OCI-LY3 (cell line): ENCODE results near the gene DIP2C.
A peak's percentile ranks its signal among the peaks of the same experiment; 100 is the strongest.

Experiments
- H2AFZ ChIP-seq: fragments of 200-600, 300-600 bp; shearing (Covaris generic); 2 replicates; pipeline ENCODE4 v1.6.0; 2014; ENCODE audit warnings: antibody characterized with exemption, low read depth, low read length
- H3K27ac ChIP-seq: fragments of 200-600, 300-600 bp; sonication (generic); 2 replicates; pipeline ENCODE4 v1.5.1; 2014; ENCODE audit warnings: mild to moderate bottlenecking, low read length, moderate library complexity, mixed read lengths
- H3K27me3 ChIP-seq: fragments of 200-600, 300-600 bp; sonication (generic); 2 replicates; pipeline ENCODE4 v1.6.1; 2014; ENCODE audit warnings: low read depth, low read length, mixed read lengths
- H3K36me3 ChIP-seq: fragments of 200-600, 300-600 bp; sonication (generic); replicated peaks from 2 replicates; pipeline ENCODE3; 2014; ENCODE audit warnings: low read depth, low read length, mixed read lengths
- H3K4me1 ChIP-seq: fragments of 300-600, 200-600 bp; sonication (generic); 2 replicates; pipeline ENCODE4 v1.6.1; 2014; ENCODE audit warnings: low read length, mixed read lengths
- H3K4me2 ChIP-seq: fragments of 200-600, 300-600 bp; sonication (generic); 2 replicates; pipeline ENCODE4 v1.6.1; 2014; ENCODE audit warnings: low read length, mixed read lengths
- H3K4me3 ChIP-seq: fragments of 300-600, 200-600 bp; sonication (generic); 2 replicates; pipeline ENCODE4 v1.5.1; 2014; ENCODE audit warnings: antibody characterized with exemption, mild to moderate bottlenecking, low read length, moderate library complexity
- H3K79me2 ChIP-seq: fragments of 300-600, 200-600 bp; shearing (Covaris generic); 2 replicates; pipeline ENCODE4 v1.6.1; 2014; ENCODE audit warnings: mild to moderate bottlenecking, low read length, mixed read lengths
- H3K9ac ChIP-seq: fragments of 300-600, 200-600 bp; shearing (Covaris generic); 2 replicates; pipeline ENCODE4 v1.6.0; 2014; ENCODE audit warnings: mild to moderate bottlenecking, low read length, moderate library complexity
- H3K9me3 ChIP-seq: fragments of 200-600, 300-600 bp; shearing (Covaris generic); 2 replicates; pipeline ENCODE4 v1.6.1; 2014; ENCODE audit warnings: low read length, mixed read lengths; ENCODE audit not compliant: insufficient read depth
- H4K20me1 ChIP-seq: fragments of 200-600, 300-600 bp; sonication (generic); 2 replicates; pipeline ENCODE4 v1.6.1; 2016; ENCODE audit warnings: low read length, mixed read lengths; ENCODE audit not compliant: insufficient read depth
- EZH2phosphoT487 ChIP-seq: fragments of 200-600 bp; shearing (Covaris generic); IDR thresholded peaks from 2 replicates; pipeline ENCODE4 v1.6.1; 2018; ENCODE audit warnings: antibody characterized with exemption, mixed run types, low read depth
- TF ChIP-seq, protein P1 (sequence below): fragments of 200-600, 300-600 bp; sonication (generic); IDR thresholded peaks from 2 replicates; pipeline ENCODE4 v1.5.1; 2014; ENCODE audit warnings: antibody characterized with exemption, low read length, low read depth

Gene DIP2C

DNA sequence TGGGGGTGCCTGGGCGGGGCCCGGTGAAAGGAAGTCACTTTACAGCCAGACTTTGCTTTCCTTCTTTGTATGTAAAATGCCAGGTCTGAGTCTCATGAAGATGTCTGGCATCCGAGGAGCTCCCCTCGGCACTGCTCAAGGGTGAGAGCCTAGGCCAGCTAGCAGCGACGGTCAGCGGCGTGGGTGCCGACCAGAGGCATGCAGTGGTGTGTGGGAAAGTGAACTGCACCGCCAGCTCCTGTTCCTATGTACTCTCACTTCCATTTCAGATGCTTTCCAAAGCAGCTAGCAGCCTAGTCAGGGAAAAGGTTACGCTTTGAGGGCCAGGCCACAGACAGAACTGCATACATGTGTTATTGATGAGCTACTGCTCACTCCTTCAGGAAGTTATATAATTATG is 381.4 kb downstream of the DIP2C start:
- peaks cover 22% of the 10 kb centered on the region for H3K4me1 ChIP-seq
- H3K79me2 ChIP-seq = no peaks in the 10 kb centered on the region
- H4K20me1 ChIP-seq = no peaks in the 10 kb centered on the region
- H3K27me3 ChIP-seq = no peaks in the 10 kb centered on the region
- H3K27ac ChIP-seq = no peak overlapping the region
- no peak overlapping the region for H2AFZ ChIP-seq
- no peak overlapping the region for H3K4me2 ChIP-seq
- H3K4me3 ChIP-seq = no peak overlapping the region
- H3K36me3 ChIP-seq = no peaks in the 10 kb centered on the region
- H3K9me3 ChIP-seq = peaks cover 3% of the 10 kb centered on the region; the same call in 1 of the 2 replicates
- H3K9ac ChIP-seq = no peak overlapping the region
- no peak for TF ChIP-seq EZH2phosphoT487
- TF ChIP-seq, protein P1, sequence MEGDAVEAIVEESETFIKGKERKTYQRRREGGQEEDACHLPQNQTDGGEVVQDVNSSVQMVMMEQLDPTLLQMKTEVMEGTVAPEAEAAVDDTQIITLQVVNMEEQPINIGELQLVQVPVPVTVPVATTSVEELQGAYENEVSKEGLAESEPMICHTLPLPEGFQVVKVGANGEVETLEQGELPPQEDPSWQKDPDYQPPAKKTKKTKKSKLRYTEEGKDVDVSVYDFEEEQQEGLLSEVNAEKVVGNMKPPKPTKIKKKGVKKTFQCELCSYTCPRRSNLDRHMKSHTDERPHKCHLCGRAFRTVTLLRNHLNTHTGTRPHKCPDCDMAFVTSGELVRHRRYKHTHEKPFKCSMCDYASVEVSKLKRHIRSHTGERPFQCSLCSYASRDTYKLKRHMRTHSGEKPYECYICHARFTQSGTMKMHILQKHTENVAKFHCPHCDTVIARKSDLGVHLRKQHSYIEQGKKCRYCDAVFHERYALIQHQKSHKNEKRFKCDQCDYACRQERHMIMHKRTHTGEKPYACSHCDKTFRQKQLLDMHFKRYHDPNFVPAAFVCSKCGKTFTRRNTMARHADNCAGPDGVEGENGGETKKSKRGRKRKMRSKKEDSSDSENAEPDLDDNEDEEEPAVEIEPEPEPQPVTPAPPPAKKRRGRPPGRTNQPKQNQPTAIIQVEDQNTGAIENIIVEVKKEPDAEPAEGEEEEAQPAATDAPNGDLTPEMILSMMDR = no peak

DNA sequence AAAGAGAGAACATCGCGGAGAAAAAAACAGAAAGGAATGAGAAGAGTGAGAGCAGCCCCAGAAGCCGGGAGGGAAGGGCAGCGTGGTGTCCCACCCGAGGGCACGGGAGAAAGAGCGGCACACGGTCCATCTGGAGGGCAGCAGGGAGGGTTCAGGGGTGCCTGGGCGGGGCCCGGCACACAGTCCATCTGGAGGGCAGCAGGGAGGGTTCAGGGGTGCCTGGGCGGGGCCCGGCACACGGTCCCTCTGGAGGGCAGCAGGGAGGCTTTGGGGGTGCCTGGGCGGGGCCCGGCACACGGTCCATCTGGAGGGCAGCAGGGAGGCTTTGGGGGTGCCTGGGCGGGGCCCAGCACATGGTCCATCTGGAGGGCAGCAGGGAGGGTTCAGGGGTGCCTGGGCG is 381.8 kb downstream of the DIP2C start:
- Histone ChIP-seq H2AFZ (no peak overlapping the region), H3K9me3 (peaks cover 2% of the 10 kb centered on the region; the same call in 1 of the 2 replicates), H3K27me3 (no peaks in the 10 kb centered on the region), H3K4me2 (no peak overlapping the region), H3K36me3 (no peaks in the 10 kb centered on the region), H3K27ac (no peak overlapping the region), H3K4me3 (no peak overlapping the region), H4K20me1 (no peaks in the 10 kb centered on the region), H3K79me2 (no peaks in the 10 kb centered on the region), H3K4me1 (peaks cover 22% of the 10 kb centered on the region), H3K9ac (no peak overlapping the region)
- no peak for TF ChIP-seq EZH2phosphoT487
- TF ChIP-seq, protein P1 = no peak

DNA sequence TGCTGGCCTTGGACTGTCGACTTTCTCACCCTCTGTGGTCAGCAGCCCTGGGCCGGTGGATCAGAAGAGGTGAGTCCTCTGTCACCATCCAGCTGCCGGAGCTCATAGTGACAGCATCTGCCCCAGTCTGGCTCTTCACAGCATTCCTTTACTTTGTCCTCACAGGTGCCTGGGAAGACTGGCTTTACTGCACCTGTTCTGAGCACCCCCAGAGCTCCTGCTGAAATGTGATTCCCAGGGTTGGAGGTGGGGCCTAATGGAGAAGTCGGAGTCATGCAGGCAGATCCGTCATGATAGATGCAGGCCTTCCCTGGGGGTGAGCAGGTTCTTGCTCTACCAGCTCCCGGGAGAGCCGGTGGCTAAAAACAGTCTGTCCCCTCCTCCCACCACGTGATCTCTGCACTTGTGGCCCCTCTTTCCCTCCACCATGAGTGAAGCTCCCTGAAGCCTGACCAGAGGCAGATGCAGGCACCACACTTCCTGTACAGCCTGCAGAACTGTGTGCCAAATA is 382.7 kb downstream of the DIP2C start:
- Histone ChIP-seq H3K27ac (no peak overlapping the region), H4K20me1 (no peaks in the 10 kb centered on the region), H3K9me3 (no peaks in the 10 kb centered on the region; the same call in 1 of the 2 replicates), H3K36me3 (no peaks in the 10 kb centered on the region), H3K79me2 (no peaks in the 10 kb centered on the region), H3K9ac (no peak overlapping the region), H3K4me3 (no peak overlapping the region), H3K4me1 (peaks cover 15% of the 10 kb centered on the region), H3K27me3 (no peaks in the 10 kb centered on the region), H2AFZ (no peak overlapping the region), H3K4me2 (peak overlapping the region; percentile 24; the same call in 1 of the 2 replicates)
- TF ChIP-seq, protein P1 = no peak
- TF ChIP-seq EZH2phosphoT487 = no peak

DNA sequence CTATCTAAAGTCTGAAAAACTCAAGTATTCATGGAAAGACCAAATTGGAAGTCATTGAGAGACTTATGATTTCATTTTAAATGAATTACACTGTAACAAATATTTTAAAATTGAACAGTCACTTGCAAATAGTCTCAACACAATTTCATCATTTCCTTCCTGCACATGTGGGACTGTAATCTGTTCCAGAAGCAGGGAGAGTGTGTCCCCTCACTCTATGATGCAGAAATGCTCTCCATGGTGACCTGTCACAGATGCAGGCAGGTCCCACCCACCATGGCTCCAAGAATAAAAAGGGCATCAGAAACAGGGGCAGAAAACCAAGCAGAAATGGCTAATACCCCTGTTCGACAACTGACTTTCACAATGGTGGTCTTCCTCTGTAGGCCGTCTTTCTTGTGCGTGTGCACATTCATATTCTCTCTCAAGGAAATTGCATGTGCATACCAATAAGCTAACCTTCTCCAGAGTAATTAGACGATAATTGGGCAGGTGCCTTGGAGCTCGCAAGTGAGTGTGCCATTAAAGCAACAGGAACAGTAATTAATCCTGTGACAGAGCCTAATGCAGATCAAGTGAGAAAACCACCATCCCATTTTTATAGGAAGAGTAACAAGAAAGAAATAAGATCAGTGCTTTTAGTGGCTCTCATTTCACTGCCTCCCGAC is 383.3 kb downstream of the DIP2C start:
- no peak overlapping the region for H3K27ac ChIP-seq
- no peak overlapping the region for H3K4me2 ChIP-seq
- no peak for TF ChIP-seq EZH2phosphoT487
- TF ChIP-seq, protein P1 = no peak
- H2AFZ ChIP-seq = no peak overlapping the region
- H4K20me1 ChIP-seq = no peaks in the 10 kb centered on the region
- H3K79me2 ChIP-seq = no peaks in the 10 kb centered on the region
- H3K9ac ChIP-seq = no peak overlapping the region
- H3K4me3 ChIP-seq = no peak overlapping the region
- H3K9me3 ChIP-seq = no peaks in the 10 kb centered on the region; the same call in 1 of the 2 replicates
- no peaks in the 10 kb centered on the region for H3K36me3 ChIP-seq
- H3K4me1 ChIP-seq = peaks cover 11% of the 10 kb centered on the region
- no peaks in the 10 kb centered on the region for H3K27me3 ChIP-seq
